Measurements from ENCODE around the gene PRKAG2.

Gene PRKAG2

DNA sequence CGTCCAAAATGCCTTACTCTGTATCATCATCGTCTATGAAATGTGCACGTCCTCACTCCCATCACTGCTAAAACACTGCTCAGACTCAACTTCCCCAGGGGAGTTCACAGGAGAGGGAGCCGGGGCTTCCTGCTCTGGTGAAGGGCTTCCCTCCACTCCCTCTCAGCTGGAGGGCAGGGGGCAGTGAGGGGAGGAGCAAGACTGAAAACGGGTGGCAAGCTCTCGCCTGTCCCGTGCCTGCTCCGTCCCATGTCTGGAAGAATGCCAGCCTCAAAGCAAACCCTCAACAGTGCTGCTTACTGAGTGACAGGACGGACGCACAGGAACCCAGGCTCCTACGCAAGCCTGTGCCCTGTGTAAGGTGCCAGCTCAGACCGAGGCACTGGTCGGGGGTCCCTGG is 25.1 kb downstream of the PRKAG2 start:
- DNase-seq (ENCODE audit: low read depth): no peak
- in situ Hi-C loops (cut with HindIII; ENCODE audit: low sequenced_read_pairs): no loop called here
- TF ChIP-seq, protein P1, sequence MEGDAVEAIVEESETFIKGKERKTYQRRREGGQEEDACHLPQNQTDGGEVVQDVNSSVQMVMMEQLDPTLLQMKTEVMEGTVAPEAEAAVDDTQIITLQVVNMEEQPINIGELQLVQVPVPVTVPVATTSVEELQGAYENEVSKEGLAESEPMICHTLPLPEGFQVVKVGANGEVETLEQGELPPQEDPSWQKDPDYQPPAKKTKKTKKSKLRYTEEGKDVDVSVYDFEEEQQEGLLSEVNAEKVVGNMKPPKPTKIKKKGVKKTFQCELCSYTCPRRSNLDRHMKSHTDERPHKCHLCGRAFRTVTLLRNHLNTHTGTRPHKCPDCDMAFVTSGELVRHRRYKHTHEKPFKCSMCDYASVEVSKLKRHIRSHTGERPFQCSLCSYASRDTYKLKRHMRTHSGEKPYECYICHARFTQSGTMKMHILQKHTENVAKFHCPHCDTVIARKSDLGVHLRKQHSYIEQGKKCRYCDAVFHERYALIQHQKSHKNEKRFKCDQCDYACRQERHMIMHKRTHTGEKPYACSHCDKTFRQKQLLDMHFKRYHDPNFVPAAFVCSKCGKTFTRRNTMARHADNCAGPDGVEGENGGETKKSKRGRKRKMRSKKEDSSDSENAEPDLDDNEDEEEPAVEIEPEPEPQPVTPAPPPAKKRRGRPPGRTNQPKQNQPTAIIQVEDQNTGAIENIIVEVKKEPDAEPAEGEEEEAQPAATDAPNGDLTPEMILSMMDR (IDR thresholded peaks at IDR 0.05; ENCODE audit: low read depth, low read length, missing control alignments): no peak
- no peak overlapping the region for H3K4me3 ChIP-seq (ENCODE audit: low read depth, low read length)

DNA sequence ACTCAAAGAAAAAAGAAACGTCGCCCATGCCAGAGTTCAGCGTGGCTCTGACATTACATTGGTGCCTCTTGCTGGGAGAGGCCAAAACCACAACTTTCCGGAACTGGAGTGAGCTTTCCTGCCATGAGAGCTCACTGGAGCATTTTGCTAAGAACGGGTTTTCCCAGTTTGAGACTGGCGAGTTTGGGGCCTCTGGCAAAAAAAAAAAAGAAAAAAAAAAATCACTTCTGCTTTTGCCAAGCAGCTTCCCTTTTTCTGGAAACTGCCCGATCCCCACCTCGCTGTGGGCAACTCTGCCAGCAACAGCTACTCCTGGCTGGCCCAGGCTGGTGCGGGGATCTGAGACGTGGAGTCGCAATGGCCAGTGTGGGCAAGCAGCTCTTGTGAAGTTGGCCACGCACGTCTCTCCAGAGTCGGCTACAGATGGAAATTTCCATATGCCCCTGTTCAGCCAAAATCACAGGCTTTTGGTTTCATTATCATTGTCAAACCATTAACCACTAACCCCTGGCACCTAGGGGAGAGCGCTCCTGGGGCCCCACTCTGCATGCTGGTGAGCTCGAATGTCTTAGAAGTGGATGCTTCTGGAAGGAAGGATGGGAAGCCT is 25.7 kb downstream of the PRKAG2 start:
- in situ Hi-C loops (cut with HindIII; ENCODE audit: low sequenced_read_pairs): no loop called here
- no peak for DNase-seq (ENCODE audit: low read depth)
- TF ChIP-seq, protein P1 (IDR thresholded peaks at IDR 0.05; ENCODE audit: low read depth, low read length, missing control alignments): no peak
- H3K4me3 ChIP-seq (ENCODE audit: low read depth, low read length): no peak overlapping the region

DNA sequence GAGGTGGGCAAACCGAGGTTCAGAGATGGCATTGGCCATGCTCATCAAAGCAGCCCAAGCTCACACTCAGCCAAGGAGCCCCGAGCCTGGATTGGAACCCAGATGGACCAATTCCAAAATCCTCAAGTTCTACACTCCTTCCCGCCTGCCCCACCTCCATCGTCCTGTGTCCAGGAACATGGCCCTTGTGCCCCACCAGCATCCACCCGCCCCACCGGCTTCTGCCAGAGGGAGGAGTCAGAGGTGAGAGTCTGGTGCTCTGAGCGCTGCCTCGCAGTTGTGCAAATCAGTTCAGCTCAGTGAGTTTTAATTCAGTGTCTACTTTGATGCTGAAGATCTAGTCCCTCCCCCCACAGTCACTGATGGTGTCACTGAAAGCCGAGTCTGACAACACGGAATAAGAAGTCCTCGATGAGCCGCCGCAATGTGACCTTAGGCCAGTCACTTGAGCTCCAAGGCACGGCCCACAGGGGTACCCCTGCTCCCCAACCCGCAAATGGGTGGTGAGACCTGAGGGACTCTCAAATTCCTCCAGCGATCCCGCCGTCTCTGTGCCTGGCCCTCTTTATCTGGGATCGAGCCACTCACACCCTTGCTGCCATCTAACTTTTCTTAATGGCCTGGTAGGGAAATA is 26.3 kb downstream of the PRKAG2 start:
- DNase-seq (ENCODE audit: low read depth): no peak
- in situ Hi-C loops (cut with HindIII; ENCODE audit: low sequenced_read_pairs): no loop called here
- H3K4me3 ChIP-seq (ENCODE audit: low read depth, low read length): no peak overlapping the region

DNA sequence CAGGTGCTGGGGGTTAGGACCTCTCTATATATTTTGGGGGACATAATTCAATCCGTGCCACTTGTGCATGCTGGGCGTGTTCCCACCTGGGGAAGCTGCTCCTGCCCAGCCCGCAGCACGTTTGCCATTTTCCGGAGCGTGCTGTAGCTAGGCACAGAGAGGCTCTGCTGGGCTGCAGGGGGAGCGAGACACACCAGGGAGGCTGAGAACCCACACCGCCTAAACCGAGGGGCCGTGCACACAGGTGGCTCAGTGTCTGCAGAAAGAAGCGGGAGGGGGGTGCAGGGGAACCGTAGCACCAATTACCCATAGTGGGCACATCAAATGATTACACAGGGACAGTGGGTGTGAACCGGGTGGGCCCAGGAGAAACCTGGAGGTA is 27.0 kb downstream of the PRKAG2 start:
- in situ Hi-C loops (cut with HindIII; ENCODE audit: low sequenced_read_pairs): no loop called here
- TF ChIP-seq, protein P1 (IDR thresholded peaks at IDR 0.05; ENCODE audit: low read depth, low read length, missing control alignments): no peak
- no peak for DNase-seq (ENCODE audit: low read depth)
- no peak overlapping the region for H3K4me3 ChIP-seq (ENCODE audit: low read depth, low read length)

More for the DNA sequence above, 26.3 kb downstream of the PRKAG2 start:
- TF ChIP-seq, protein P1 (IDR thresholded peaks at IDR 0.05; ENCODE audit: low read depth, low read length, missing control alignments): no peak

DNA sequence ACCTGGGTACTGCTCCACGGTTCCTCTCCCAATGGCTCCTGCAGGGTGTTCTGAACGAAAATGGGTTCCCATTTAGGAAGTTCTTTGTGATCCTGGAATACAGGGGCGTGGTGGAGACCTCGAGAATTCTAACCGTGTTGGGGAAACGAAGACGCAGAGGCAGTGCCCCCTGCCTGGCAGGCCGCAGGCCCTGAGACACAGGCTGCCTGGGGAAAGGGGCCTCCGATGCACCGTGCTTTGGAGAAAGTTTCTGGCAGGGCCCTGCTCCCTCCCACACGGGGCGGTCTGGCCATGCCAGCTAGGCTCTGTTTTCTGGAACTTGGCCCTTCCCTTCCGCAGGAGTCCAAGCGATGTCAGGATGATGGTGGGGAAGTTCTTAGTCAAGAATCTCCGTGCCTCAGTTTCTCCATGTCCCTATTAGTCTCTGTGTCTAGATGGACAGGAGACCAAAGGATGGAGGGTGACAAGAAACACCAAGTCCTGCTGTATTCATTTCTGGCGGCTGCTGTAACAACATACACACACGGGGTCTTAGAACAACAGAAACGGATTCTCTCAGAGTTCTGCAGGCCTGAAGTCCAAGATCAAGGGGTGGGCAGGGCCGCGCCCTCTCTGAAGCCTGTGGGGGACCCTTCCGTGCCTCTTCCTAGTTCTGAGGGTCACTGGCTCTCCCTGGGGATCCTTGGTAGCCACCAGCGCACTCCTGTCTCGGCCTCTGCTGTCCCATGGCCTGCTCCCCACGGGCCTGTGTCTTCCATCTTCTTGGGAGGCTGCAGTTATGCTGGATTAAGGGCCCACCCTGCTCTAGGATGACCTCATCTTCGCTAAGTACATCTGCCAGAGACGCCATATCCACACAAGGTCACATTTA is 27.7 kb downstream of the PRKAG2 start:
- no peak overlapping the region for H3K4me3 ChIP-seq (ENCODE audit: low read depth, low read length)
- in situ Hi-C loops (cut with HindIII; ENCODE audit: low sequenced_read_pairs): no loop called here
- TF ChIP-seq, protein P1 (IDR thresholded peaks at IDR 0.05; ENCODE audit: low read depth, low read length, missing control alignments): no peak
- no peak for DNase-seq (ENCODE audit: low read depth)

DNA sequence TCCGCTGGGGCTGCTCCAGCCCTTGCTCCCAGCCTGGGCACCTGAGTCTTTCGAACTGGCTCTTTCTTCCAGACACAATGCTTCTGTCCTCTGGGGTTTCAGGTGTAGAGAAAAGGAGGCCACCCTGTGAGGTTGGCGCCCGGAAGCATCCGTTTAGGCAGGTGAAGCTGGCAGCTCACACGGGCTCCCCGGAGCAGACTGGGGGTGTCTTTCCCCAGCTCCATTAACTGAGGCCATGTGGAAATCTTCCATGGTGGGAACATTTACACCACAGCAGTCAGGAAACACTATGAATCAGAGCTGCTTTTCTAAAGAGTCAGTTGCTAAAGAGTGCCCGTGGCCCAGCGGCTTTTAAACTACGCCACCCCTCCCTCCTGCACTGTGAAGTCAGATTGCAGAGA is 29.2 kb downstream of the PRKAG2 start:
- TF ChIP-seq, protein P1 (IDR thresholded peaks at IDR 0.05; ENCODE audit: low read depth, low read length, missing control alignments): no peak
- in situ Hi-C loops (cut with HindIII; ENCODE audit: low sequenced_read_pairs): no loop called here
- no peak for DNase-seq (ENCODE audit: low read depth)
- H3K4me3 ChIP-seq (ENCODE audit: low read depth, low read length): no peak overlapping the region
